ACC112 (cell line): Measurements from ENCODE around the gene UROC1.

Experiments used
- H2AFZ ChIP-seq: fragments of 200-600 bp; sonication (generic); one replicate; pipeline ENCODE4 v1.6.0; 2017; ENCODE audit warnings: antibody characterized with exemption, low read length; ENCODE audit not compliant: unreplicated experiment
- H3K27ac ChIP-seq: fragments of 200-600 bp; sonication (generic); 2 replicates; pipeline ENCODE4 v1.5.1; 2014; ENCODE audit warnings: low read depth, mild to moderate bottlenecking, antibody characterized with exemption, low read length, moderate library complexity
- H3K27me3 ChIP-seq: fragments of 200-600 bp; sonication (generic); 2 replicates; pipeline ENCODE4 v1.6.1; 2014; ENCODE audit warnings: mild to moderate bottlenecking, antibody characterized with exemption, low read length, moderate library complexity, mixed read lengths; ENCODE audit not compliant: insufficient read depth
- H3K36me3 ChIP-seq: fragments of 200-600 bp; sonication (generic); 2 replicates; pipeline ENCODE4 v1.6.1; 2016; ENCODE audit warnings: mild to moderate bottlenecking, antibody characterized with exemption, low read length, moderate library complexity, mixed read lengths; ENCODE audit not compliant: insufficient read depth
- H3K4me1 ChIP-seq: fragments of 200-600 bp; sonication (generic); one replicate; pipeline ENCODE4 v1.6.1; 2016; ENCODE audit warnings: low read length, mixed read lengths; ENCODE audit not compliant: insufficient read depth, unreplicated experiment, control insufficient read depth
- H3K4me3 ChIP-seq: fragments of 200-600 bp; sonication (generic); 2 replicates; pipeline ENCODE4 v1.5.1; 2014; ENCODE audit warnings: mild to moderate bottlenecking, low read depth, low read length
- H3K79me2 ChIP-seq: fragments of 200-600 bp; sonication (generic); one replicate; pipeline ENCODE4 v1.6.0; 2016; ENCODE audit warnings: low read length; ENCODE audit not compliant: control insufficient read depth, unreplicated experiment, insufficient read depth

Gene UROC1

GRCh38 chr3:126465928-126466544, 51.5 kb downstream of the UROC1 start:
- no peaks in the 10 kb centered on the region for H3K4me1 ChIP-seq
- H3K27ac ChIP-seq = no peak overlapping the region
- no peak overlapping the region for H3K4me3 ChIP-seq
- H2AFZ ChIP-seq = no peak overlapping the region
- H3K79me2 ChIP-seq = peaks cover 33% of the 10 kb centered on the region
- peaks cover 34% of the 10 kb centered on the region for H3K36me3 ChIP-seq
- no peaks in the 10 kb centered on the region for H3K27me3 ChIP-seq

GRCh38 chr3:126464997-126465396, 52.6 kb downstream of the UROC1 start:
- peaks cover 30% of the 10 kb centered on the region; the same call in 1 of the 2 replicates for H3K36me3 ChIP-seq

GRCh38 chr3:126464494-126464893, 53.1 kb downstream of the UROC1 start:
- Histone ChIP-seq H3K4me3 (no peak overlapping the region), H3K4me1 (no peaks in the 10 kb centered on the region), H3K27ac (no peak overlapping the region), H3K27me3 (no peaks in the 10 kb centered on the region), H3K36me3 (peaks cover 25% of the 10 kb centered on the region; the same call in 1 of the 2 replicates), H2AFZ (no peak overlapping the region), H3K79me2 (peaks cover 23% of the 10 kb centered on the region)

More at GRCh38 chr3:126464997-126465396, 52.6 kb downstream of the UROC1 start:
- Histone ChIP-seq H2AFZ (no peak overlapping the region), H3K4me3 (no peak overlapping the region), H3K4me1 (no peaks in the 10 kb centered on the region), H3K79me2 (peaks cover 28% of the 10 kb centered on the region), H3K27me3 (no peaks in the 10 kb centered on the region), H3K27ac (no peak overlapping the region)

GRCh38 chr3:126464093-126464492, 53.5 kb downstream of the UROC1 start:
- H3K4me3 ChIP-seq = no peak overlapping the region
- no peaks in the 10 kb centered on the region for H3K4me1 ChIP-seq
- peaks cover 21% of the 10 kb centered on the region; the same call in 1 of the 2 replicates for H3K36me3 ChIP-seq
- no peaks in the 10 kb centered on the region for H3K27me3 ChIP-seq
- H3K27ac ChIP-seq = no peak overlapping the region
- H3K79me2 ChIP-seq = peaks cover 21% of the 10 kb centered on the region
- H2AFZ ChIP-seq = no peak overlapping the region

- no peak overlapping the region for H3K27ac ChIP-seq
- H2AFZ ChIP-seq = no peak overlapping the region
- H3K27me3 ChIP-seq = no peaks in the 10 kb centered on the region
- no peak overlapping the region for H3K4me3 ChIP-seq
- peaks cover 15% of the 10 kb centered on the region for H3K79me2 ChIP-seq
- H3K4me1 ChIP-seq = no peaks in the 10 kb centered on the region
- H3K36me3 ChIP-seq = peaks cover 20% of the 10 kb centered on the region; the same call in 1 of the 2 replicates
These were observed 54.1 kb downstream of the UROC1 start for GRCh38 chr3:126463521-126463920.

- Histone ChIP-seq H3K4me3 (no peak overlapping the region), H3K27me3 (no peaks in the 10 kb centered on the region), H3K27ac (no peak overlapping the region), H2AFZ (no peak overlapping the region), H3K36me3 (peaks cover 24% of the 10 kb centered on the region; the same call in 1 of the 2 replicates), H3K4me1 (no peaks in the 10 kb centered on the region), H3K79me2 (peaks cover 5% of the 10 kb centered on the region)
These were observed 56.0 kb downstream of the UROC1 start for GRCh38 chr3:126461450-126462070.

- H2AFZ ChIP-seq = no peak overlapping the region
- peaks cover 8% of the 10 kb centered on the region for H3K79me2 ChIP-seq
- H3K36me3 ChIP-seq = peaks cover 24% of the 10 kb centered on the region; the same call in 1 of the 2 replicates
- no peak overlapping the region for H3K4me3 ChIP-seq
- no peaks in the 10 kb centered on the region for H3K27me3 ChIP-seq
- H3K27ac ChIP-seq = no peak overlapping the region
- H3K4me1 ChIP-seq = no peaks in the 10 kb centered on the region
These were observed 57.2 kb downstream of the UROC1 start for GRCh38 chr3:126460381-126460780.

GRCh38 chr3:126459763-126460127, 57.8 kb downstream of the UROC1 start:
- H3K27ac ChIP-seq = no peak overlapping the region
- no peak overlapping the region for H3K4me3 ChIP-seq
- peaks cover 8% of the 10 kb centered on the region for H3K79me2 ChIP-seq
- no peaks in the 10 kb centered on the region for H3K4me1 ChIP-seq
- no peaks in the 10 kb centered on the region for H3K27me3 ChIP-seq
- H2AFZ ChIP-seq = no peak overlapping the region
- peaks cover 23% of the 10 kb centered on the region; the same call in 1 of the 2 replicates for H3K36me3 ChIP-seq

GRCh38 chr3:126459111-126459762, 58.3 kb downstream of the UROC1 start:
- Histone ChIP-seq H3K79me2 (peaks cover 8% of the 10 kb centered on the region), H3K4me1 (no peaks in the 10 kb centered on the region), H3K4me3 (no peak overlapping the region), H2AFZ (no peak overlapping the region), H3K27ac (no peak overlapping the region), H3K36me3 (peaks cover 21% of the 10 kb centered on the region; the same call in 1 of the 2 replicates), H3K27me3 (no peaks in the 10 kb centered on the region)

GRCh38 chr3:126456766-126457388, 60.7 kb downstream of the UROC1 start:
- H3K36me3 ChIP-seq = peaks cover 16% of the 10 kb centered on the region; the same call in 1 of the 2 replicates
- no peak overlapping the region for H3K27ac ChIP-seq
- H3K4me3 ChIP-seq = no peak overlapping the region
- H3K27me3 ChIP-seq = no peaks in the 10 kb centered on the region
- H3K4me1 ChIP-seq = no peaks in the 10 kb centered on the region
- peaks cover 5% of the 10 kb centered on the region for H3K79me2 ChIP-seq
- H2AFZ ChIP-seq = no peak overlapping the region
